Inflammatory macrophage treated with lipopolysaccharide for 1 hour (primary cell): ENCODE data around the gene ERH.
"Not testable (repeated sequence)": the region's sequence is repeated elsewhere in the genome, so short reads cannot be mapped to it uniquely, and the experiment has no call there.

Experiments used
- DNase-seq, 2 donors: peaks; one replicate each; pipeline ENCODE4 v3.0.0-alpha.2; 2020 to 2022

ERH gene

GRCh38 chr14:69395929-69396328, 2.2 kb downstream of the ERH start:
- DNase-seq: no peak

GRCh38 chr14:69392481-69392880, 5.6 kb downstream of the ERH start:
- DNase-seq: no peak

- DNase-seq: not testable (repeated sequence)
These were observed 6.7 kb downstream of the ERH start for GRCh38 chr14:69391400-69391799.

- no peak for DNase-seq
These were observed 10.8 kb downstream of the ERH start for GRCh38 chr14:69387311-69387710.

- DNase-seq: no peak
These were observed 19.8 kb downstream of the ERH start for GRCh38 chr14:69378274-69378673.

- peak; percentile 82 to 94 for DNase-seq
These were observed 21.7 kb downstream of the ERH start for GRCh38 chr14:69376439-69376838.

- DNase-seq: no peak
These were observed 22.4 kb downstream of the ERH start for GRCh38 chr14:69375722-69376121.

GRCh38 chr14:69375182-69375581, 22.9 kb downstream of the ERH start:
- DNase-seq: no peak

GRCh38 chr14:69374235-69374634, 23.9 kb downstream of the ERH start:
- no peak for DNase-seq

GRCh38 chr14:69373104-69373503, 25.0 kb downstream of the ERH start:
- DNase-seq: no peak

- DNase-seq: no peak
These were observed 26.0 kb downstream of the ERH start for GRCh38 chr14:69372146-69372545.

- DNase-seq: no peak
These were observed 28.0 kb downstream of the ERH start for GRCh38 chr14:69370061-69370460.

- DNase-seq: no peak
These were observed 29.7 kb downstream of the ERH start for GRCh38 chr14:69368381-69368780.

- DNase-seq: no peak
These were observed 31.3 kb downstream of the ERH start for GRCh38 chr14:69366761-69367160.

- DNase-seq: no peak
These were observed 32.0 kb downstream of the ERH start for GRCh38 chr14:69366069-69366468.

GRCh38 chr14:69364378-69364777, 33.7 kb downstream of the ERH start:
- no peak for DNase-seq

GRCh38 chr14:69363964-69364363, 34.1 kb downstream of the ERH start:
- DNase-seq: no peak

GRCh38 chr14:69363055-69363454, 35.0 kb downstream of the ERH start:
- DNase-seq: no peak

GRCh38 chr14:69360438-69361108, 37.5 kb downstream of the ERH start:
- DNase-seq: no peak

GRCh38 chr14:69358966-69359365, 39.1 kb downstream of the ERH start:
- DNase-seq: no peak

GRCh38 chr14:69358233-69358963, 39.7 kb downstream of the ERH start:
- no peak for DNase-seq

- DNase-seq: no peak
These were observed 40.4 kb downstream of the ERH start for GRCh38 chr14:69357544-69358200.

- DNase-seq: no peak
These were observed 41.1 kb downstream of the ERH start for GRCh38 chr14:69356903-69357543.
